Liver (tissue), 9 donors: ENCODE data around the gene ZNRD2. TPM values are rescaled to one million over a fixed set of nuclear protein-coding genes. Genes with fewer than 3 reads are reported as not detected.

Experiments
- DNase-seq: peaks from one replicate; pipeline ENCODE4 v3.0.0-alpha.2; 2017; ENCODE audit warnings: low spot score
- H3K27ac ChIP-seq, 2 donors: one replicate each; pipeline ENCODE4 v1.7.0; 2013; ENCODE audit warnings: inconsistent platforms in 2 of 2, low read length in 2 of 2, control low read depth in 1 of 2, low read depth in 1 of 2, mild to moderate bottlenecking in 1 of 2
- H3K27me3 ChIP-seq, 4 donors: one replicate each; pipeline versions ENCODE4 v1.6.1 to v1.7.0; 2013; ENCODE audit warnings: low read length in 3 of 4, inconsistent platforms in 1 of 4, mild to moderate bottlenecking in 1 of 4, moderate library complexity in 1 of 4; ENCODE audit not compliant: control insufficient read depth in 4 of 4, insufficient read depth in 4 of 4
- H3K36me3 ChIP-seq, 4 donors: one replicate each; pipeline versions ENCODE4 v1.6.1 to v1.7.0; 2013; ENCODE audit warnings: low read length in 3 of 4, mild to moderate bottlenecking in 3 of 4, low read depth in 1 of 4, moderate library complexity in 1 of 4; ENCODE audit not compliant: control insufficient read depth in 4 of 4, insufficient read depth in 3 of 4
- H3K4me1 ChIP-seq, 4 donors: one replicate each; pipeline versions ENCODE4 v1.6.1 to v1.7.0; 2013; ENCODE audit warnings: low read length in 3 of 4, mild to moderate bottlenecking in 3 of 4, moderate library complexity in 1 of 4; ENCODE audit not compliant: control insufficient read depth in 4 of 4, insufficient read depth in 4 of 4
- H3K4me3 ChIP-seq, 3 donors: one replicate each; pipeline versions ENCODE4 v1.6.1 to v1.7.0; 2013; ENCODE audit warnings: low read length in 3 of 3, control low read depth in 1 of 3, low read depth in 1 of 3, mild to moderate bottlenecking in 1 of 3
- H3K9ac ChIP-seq, 2 donors: one replicate each; pipeline ENCODE4 v1.7.0; 2013; ENCODE audit warnings: low read length in 2 of 2, mild to moderate bottlenecking in 2 of 2, moderate library complexity in 2 of 2, control low read depth in 1 of 2, low read depth in 1 of 2
- H3K9me3 ChIP-seq, 4 donors: one replicate each; pipeline versions ENCODE4 v1.6.1 to v1.7.0; 2013; ENCODE audit warnings: low read length in 3 of 4; ENCODE audit not compliant: control insufficient read depth in 4 of 4
- FOXA1 ChIP-seq: IDR thresholded peaks from 2 replicates; pipeline ENCODE4 v1.6.1; 2016; ENCODE audit warnings: antibody characterized with exemption
- GABPA ChIP-seq, 2 donors: IDR thresholded peaks in 1 of 2; conservative IDR thresholded peaks in 1 of 2; 2 replicates each; pipeline ENCODE4 v1.6.1; 2016; ENCODE audit warnings: antibody characterized with exemption in 2 of 2, mild to moderate bottlenecking in 1 of 2, moderate library complexity in 1 of 2
- RAD21 ChIP-seq, 2 donors: IDR thresholded peaks; 2 replicates each; pipeline ENCODE4 v1.6.1; 2016; ENCODE audit warnings: antibody characterized with exemption in 2 of 2, mild to moderate bottlenecking in 2 of 2
- WGBS: extraction: QIAGEN DNeasy Blood & Tissue Kit; methylation state at CpG from one replicate; pipeline ENCODE4 v1.1.7; 2013; 5-methylcytosine and 5-hydroxymethylcytosine counted together
- polyA plus RNA-seq, 2 donors: library from polyadenylated mRNA; stranded (reverse) in 1 of 2; unstranded in 1 of 2; fragments of 200-250 nt in 1 of 2; fragments of >200 nt in 1 of 2; fragmentation: Nextera tagmentation in 1 of 2; extraction: Ambion mirVana in 1 of 2; gene quantifications; one replicate each; pipeline versions ENCODE4 v1.2.1 to v1.2.3, GENCODE V29; 2013 to 2015
- total RNA-seq, 2 donors: library from RNA; depleted of rRNA; stranded (reverse); fragments of >200 nt; gene quantifications; one replicate each; pipeline ENCODE4 v1.2.3, GENCODE V29; 2014
- TF ChIP-seq, protein P1 (sequence below): fragments of 150-350 bp; IDR thresholded peaks from 2 replicates; pipeline ENCODE4 v1.5.1; 2017; ENCODE audit warnings: improper control_type of control experiment, low read depth, low read length; ENCODE audit not compliant: missing input control
- TF ChIP-seq, protein P2 (sequence below): IDR thresholded peaks from 2 replicates; pipeline ENCODE4 v1.6.1; 2016; ENCODE audit warnings: antibody characterized with exemption
- TF ChIP-seq, protein P3 (sequence below): IDR thresholded peaks from 2 replicates; pipeline ENCODE4 v1.6.1; 2016; ENCODE audit warnings: antibody characterized with exemption, mild to moderate bottlenecking
- donor health status: healthy.
- donor health status: healthy.
- donor health status: healthy.
- donor health status: healthy.
- donor health status: healthy.

Gene ZNRD2
- total and polyA plus RNA-seq, 4 donors: 18.2 to 39.5 (median 28.0) TPM

DNA sequence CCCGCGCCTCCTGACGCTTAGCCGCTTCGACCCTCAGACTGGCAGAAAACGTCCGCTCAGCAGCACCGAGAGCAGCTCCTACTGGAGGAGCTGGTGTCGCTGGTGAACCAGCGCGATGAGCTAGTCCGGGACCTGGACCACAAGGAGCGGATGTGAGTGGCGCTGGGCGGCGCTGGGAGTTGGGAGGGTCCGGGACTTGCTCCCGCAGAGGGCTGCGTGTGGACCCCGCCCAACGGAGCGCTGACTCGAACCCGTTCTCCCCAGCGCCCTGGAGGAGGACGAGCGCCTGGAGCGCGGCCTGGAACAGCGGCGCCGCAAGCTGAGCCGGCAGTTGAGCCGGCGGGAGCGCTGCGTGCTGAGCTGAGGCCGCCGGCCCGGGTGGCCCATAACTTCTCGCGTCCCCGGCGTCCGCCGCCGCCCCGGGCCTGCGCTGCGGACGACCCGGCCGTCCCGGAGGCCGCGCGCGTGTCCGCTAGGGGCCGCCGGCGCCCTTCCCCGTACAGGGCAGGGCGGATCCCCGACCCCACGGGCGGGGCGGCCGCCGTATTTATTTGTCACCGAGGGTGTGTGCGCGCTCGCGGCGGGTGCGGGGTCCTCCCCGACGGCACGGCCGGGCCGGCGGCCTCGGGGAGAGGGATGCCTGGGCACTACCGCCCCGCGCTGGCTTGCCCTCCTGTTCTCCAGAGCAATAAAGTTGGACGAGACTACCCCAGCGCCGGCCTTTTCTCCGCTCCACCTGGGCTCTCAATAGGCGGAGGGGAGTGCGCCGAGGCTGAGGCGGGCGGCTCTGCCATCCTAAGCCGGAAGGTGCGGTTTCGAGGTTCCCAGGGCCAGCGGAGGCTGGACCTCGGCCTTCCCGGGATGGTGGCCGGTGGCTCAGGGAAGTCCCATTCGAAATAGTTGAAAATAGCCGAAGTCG, 21.9 kb downstream of the ZNRD2 start:
- TF ChIP-seq, protein P1, sequence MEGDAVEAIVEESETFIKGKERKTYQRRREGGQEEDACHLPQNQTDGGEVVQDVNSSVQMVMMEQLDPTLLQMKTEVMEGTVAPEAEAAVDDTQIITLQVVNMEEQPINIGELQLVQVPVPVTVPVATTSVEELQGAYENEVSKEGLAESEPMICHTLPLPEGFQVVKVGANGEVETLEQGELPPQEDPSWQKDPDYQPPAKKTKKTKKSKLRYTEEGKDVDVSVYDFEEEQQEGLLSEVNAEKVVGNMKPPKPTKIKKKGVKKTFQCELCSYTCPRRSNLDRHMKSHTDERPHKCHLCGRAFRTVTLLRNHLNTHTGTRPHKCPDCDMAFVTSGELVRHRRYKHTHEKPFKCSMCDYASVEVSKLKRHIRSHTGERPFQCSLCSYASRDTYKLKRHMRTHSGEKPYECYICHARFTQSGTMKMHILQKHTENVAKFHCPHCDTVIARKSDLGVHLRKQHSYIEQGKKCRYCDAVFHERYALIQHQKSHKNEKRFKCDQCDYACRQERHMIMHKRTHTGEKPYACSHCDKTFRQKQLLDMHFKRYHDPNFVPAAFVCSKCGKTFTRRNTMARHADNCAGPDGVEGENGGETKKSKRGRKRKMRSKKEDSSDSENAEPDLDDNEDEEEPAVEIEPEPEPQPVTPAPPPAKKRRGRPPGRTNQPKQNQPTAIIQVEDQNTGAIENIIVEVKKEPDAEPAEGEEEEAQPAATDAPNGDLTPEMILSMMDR: peak; percentile 23
- no peak for TF ChIP-seq FOXA1
- H3K36me3 ChIP-seq: no peaks in the 10 kb centered on the region
- no peaks in the 10 kb centered on the region for H3K27me3 ChIP-seq
- peak overlapping the region in 1 of 2 donors; percentile 19 for H3K27ac ChIP-seq
- DNase-seq: no peak
- H3K4me3 ChIP-seq: no peak overlapping the region
- H3K9ac ChIP-seq: no peak overlapping the region
- peaks cover 0 to 3% (median 0%) of the 10 kb centered on the region in 4 donors for H3K4me1 ChIP-seq
- WGBS: 37% methylated on average over 106 of the region's 106 CpGs
- H3K9me3 ChIP-seq: no peaks in the 10 kb centered on the region

DNA sequence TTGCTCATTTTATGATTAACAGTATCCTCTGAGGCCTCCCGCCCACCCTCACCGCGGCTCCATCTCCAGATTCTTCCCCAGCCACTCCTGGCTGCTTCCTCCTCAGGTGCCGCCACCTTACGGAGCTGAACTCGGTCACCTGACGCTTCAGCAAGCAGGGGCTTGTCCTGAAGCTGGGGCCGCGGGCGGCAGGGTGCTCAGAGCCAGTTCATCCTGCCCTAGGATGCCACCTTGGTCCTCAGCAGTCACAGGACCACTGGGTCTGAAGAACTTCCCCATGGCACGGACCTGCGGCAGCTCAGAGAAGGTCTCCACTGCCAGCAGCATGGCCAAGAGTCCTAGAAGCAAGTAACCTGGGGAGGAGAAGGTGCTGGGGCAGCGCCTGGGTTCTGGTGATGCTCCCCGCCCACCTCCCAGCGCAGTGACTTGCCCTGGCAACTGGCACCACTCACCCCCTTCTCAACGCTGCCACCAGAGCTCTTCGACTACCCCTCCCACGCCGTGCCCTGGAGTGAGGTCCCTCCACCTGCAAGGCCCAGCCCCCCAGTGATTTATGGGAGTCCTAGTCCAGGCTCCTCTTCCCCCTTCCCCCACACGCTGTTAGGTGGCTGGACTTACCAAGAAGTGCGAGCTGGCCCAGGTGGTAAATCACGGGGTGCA, 22.7 kb downstream of the ZNRD2 start:
- TF ChIP-seq GABPA (IDR thresholded peaks at IDR 0.05 in 1 of 2, conservative IDR thresholded peaks at IDR 0.05 in 1 of 2) (no peak), RAD21 (IDR thresholded peaks at IDR 0.05) (no peak)
- TF ChIP-seq, protein P2, sequence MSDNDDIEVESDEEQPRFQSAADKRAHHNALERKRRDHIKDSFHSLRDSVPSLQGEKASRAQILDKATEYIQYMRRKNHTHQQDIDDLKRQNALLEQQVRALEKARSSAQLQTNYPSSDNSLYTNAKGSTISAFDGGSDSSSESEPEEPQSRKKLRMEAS: no peak
- TF ChIP-seq, protein P3, sequence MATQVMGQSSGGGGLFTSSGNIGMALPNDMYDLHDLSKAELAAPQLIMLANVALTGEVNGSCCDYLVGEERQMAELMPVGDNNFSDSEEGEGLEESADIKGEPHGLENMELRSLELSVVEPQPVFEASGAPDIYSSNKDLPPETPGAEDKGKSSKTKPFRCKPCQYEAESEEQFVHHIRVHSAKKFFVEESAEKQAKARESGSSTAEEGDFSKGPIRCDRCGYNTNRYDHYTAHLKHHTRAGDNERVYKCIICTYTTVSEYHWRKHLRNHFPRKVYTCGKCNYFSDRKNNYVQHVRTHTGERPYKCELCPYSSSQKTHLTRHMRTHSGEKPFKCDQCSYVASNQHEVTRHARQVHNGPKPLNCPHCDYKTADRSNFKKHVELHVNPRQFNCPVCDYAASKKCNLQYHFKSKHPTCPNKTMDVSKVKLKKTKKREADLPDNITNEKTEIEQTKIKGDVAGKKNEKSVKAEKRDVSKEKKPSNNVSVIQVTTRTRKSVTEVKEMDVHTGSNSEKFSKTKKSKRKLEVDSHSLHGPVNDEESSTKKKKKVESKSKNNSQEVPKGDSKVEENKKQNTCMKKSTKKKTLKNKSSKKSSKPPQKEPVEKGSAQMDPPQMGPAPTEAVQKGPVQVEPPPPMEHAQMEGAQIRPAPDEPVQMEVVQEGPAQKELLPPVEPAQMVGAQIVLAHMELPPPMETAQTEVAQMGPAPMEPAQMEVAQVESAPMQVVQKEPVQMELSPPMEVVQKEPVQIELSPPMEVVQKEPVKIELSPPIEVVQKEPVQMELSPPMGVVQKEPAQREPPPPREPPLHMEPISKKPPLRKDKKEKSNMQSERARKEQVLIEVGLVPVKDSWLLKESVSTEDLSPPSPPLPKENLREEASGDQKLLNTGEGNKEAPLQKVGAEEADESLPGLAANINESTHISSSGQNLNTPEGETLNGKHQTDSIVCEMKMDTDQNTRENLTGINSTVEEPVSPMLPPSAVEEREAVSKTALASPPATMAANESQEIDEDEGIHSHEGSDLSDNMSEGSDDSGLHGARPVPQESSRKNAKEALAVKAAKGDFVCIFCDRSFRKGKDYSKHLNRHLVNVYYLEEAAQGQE: no peak
- Histone ChIP-seq H3K27ac (no peak overlapping the region), H3K4me3 (no peak overlapping the region), H3K27me3 (no peaks in the 10 kb centered on the region), H3K9ac (no peak overlapping the region), H3K36me3 (peaks cover 0 to 6% (median 2%) of the 10 kb centered on the region in 4 donors), H3K4me1 (peaks cover 0 to 3% (median 0%) of the 10 kb centered on the region in 4 donors), H3K9me3 (no peaks in the 10 kb centered on the region)
- DNase-seq: no peak
- whole genome bisulfite sequencing: 83% methylated on average over 22 of the region's 22 CpGs
